Choroid plexus epithelial cell (primary cell): Measurements from ENCODE around the gene MRC2.

ENCODE experiments used
- DNase-seq: peaks from one replicate; pipeline ENCODE4 v3.0.0-alpha.2; 2010; ENCODE audit warnings: low read depth
- H3K4me3 ChIP-seq: 2 replicates; pipeline ENCODE4 v1.5.1; 2011; ENCODE audit warnings: low read depth, mild to moderate bottlenecking, control low read depth, low read length, moderate library complexity
- TF ChIP-seq, protein P1 (sequence below): conservative IDR thresholded peaks from 2 replicates; pipeline ENCODE4 v1.5.1; 2011; ENCODE audit warnings: low read depth, mild to moderate bottlenecking, control low read depth, inconsistent platforms, low read length, moderate library complexity

Gene MRC2

DNA sequence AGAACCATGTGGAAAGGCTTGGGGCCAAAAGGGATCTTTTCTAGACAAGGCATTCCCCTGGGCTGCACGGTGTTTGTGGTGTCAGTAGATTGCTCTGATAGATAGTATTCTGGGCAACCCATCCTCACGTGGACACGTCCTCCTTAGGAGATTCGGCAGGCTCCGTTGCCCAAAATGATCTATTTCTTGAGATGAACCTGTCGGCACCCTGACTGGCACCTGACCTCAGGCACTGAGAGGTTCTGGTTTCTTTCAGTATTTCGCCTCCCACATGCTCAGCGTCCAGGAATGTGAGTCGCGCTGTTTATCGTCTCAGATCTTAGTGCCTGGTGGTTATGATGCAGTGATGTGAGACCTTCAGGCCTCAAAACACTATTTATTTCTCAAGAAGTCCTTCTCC lies 91.0 kb downstream of the MRC2 start:
- peak; percentile 75 for DNase-seq
- TF ChIP-seq, protein P1, sequence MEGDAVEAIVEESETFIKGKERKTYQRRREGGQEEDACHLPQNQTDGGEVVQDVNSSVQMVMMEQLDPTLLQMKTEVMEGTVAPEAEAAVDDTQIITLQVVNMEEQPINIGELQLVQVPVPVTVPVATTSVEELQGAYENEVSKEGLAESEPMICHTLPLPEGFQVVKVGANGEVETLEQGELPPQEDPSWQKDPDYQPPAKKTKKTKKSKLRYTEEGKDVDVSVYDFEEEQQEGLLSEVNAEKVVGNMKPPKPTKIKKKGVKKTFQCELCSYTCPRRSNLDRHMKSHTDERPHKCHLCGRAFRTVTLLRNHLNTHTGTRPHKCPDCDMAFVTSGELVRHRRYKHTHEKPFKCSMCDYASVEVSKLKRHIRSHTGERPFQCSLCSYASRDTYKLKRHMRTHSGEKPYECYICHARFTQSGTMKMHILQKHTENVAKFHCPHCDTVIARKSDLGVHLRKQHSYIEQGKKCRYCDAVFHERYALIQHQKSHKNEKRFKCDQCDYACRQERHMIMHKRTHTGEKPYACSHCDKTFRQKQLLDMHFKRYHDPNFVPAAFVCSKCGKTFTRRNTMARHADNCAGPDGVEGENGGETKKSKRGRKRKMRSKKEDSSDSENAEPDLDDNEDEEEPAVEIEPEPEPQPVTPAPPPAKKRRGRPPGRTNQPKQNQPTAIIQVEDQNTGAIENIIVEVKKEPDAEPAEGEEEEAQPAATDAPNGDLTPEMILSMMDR = no peak
- H3K4me3 ChIP-seq = no peak overlapping the region

DNA sequence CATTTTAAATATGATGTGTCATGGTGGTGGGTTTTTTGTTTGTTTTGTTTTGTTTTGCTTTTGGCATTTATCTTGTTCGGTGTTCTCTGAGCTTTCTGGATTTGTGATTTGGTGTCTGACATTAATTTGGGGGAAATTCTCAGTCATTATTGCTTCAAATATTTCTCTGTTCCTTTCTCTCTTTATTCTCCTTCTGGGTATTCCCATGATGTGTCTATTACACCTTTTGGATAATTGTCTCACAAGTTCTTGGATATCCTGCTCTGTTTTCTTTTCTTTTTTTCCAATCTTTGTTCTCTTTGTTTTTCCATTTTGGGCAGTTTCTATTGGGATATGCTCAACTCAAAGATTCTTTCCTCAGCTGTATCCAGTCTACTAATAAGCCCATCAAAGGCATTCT lies 92.1 kb downstream of the MRC2 start:
- no peak for DNase-seq
- TF ChIP-seq, protein P1 = no peak
- no peak overlapping the region for H3K4me3 ChIP-seq

DNA sequence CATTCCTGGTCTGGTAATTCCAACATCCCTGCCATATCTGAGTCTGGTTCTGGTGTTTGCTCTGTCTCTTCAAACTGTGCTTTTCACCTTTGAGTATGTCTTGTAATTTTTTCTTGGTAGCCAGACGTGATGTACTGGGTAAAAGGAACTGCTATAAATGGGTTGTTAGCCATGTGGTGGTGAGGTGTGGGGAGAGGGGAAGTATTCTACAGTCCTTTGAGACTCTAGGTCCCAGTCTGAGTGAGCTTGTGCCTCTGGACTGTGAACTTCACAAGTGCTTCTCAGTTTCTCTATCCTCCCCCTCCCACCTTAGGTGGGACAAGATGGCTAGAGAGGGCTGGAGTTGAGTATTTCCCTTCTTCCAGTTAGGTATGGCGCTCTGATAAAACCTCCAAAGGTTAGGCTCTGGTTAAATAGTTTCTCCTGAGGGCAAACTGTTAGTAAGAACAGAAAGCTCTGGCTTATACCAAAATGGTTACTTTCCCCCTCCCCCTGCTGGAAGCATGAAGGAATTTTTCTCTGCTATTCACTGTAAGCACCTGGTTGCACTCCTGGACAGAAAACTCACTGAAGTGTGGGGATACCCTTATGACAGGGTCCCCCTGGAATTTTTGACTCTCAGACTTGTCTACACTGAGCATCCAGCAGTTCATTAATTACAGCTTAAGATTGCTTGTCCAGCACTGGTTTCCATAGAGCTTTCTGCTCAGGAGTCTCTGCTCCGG lies 92.8 kb downstream of the MRC2 start:
- DNase-seq = no peak
- no peak overlapping the region for H3K4me3 ChIP-seq
- TF ChIP-seq, protein P1 = peak; percentile 52

DNA sequence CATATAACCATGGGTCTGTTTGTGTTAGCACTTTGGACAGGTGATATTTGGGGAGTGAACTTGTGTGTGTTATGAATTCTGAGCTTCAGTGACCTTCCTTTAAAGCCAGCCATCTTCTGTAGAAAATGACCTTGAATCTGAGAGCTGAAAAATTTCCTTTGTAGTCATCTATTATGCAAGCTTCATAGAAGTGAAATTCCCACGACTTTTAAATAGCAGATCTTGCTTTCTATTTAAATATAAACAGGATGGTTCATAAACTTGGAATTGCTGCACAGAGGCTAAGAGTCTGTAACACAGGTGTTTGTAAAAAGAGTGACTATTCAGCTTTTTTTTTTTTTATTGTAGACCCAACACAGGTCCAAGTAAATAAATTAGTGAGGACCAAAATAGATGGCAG lies 95.2 kb downstream of the MRC2 start:
- DNase-seq = no peak
- H3K4me3 ChIP-seq = no peak overlapping the region
- TF ChIP-seq, protein P1 = no peak

DNA sequence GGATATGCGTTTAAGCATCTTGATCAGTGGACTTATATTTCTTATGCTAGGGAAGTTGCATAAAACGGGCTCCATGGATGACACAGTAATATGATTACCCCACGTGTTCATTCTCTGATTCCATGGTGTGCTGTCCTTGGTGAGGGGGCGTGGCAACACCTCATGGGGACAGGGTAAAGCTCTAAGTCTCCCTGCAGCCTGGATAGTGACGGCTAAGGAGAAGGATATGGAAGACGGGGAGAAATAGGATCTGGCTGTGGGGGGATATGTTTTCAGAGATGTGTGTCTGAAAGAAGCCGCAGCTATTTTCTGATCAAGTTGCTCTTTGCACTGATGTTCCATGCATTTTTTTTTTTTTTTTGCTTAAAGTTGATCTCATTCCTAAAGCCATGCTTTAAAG lies 96.4 kb downstream of the MRC2 start:
- TF ChIP-seq, protein P1 = no peak
- no peak for DNase-seq
- H3K4me3 ChIP-seq = no peak overlapping the region

DNA sequence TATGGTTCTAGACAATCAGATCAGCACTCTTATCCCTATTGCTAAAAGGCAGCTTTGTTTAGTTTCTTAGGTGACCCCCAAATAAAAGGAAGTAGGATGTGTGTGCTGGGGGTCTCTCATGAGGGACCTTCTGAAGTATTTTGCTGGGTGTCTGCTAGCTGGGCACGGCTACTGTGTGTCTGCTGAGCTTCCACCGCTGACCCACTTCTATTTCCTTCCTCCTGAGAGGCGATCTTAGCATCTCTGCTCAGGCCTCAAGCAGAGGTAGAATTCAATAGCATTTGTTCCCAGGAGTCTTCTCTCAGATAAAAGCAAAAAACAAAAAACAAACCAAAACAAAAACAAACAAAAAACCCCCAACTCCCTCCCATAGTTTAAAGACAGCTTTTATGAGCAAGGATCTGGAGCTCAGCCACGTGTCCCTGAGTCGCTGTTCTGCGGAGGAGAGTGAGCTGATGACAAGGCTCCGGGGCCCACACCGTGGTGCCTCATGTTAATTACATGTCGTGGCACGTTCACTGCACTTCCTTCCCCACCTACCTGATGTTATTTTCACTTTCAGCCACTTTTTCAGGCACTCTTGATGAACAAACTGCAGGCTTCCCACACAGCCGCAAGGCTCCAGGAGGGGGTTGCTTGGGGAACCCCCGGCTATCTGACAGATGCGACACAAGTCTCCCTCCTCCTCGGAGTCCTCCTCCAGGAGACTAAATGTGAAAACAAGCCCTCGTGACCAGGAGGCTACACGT lies 97.1 kb downstream of the MRC2 start:
- TF ChIP-seq, protein P1 = no peak
- no peak overlapping the region for H3K4me3 ChIP-seq
- DNase-seq = no peak

DNA sequence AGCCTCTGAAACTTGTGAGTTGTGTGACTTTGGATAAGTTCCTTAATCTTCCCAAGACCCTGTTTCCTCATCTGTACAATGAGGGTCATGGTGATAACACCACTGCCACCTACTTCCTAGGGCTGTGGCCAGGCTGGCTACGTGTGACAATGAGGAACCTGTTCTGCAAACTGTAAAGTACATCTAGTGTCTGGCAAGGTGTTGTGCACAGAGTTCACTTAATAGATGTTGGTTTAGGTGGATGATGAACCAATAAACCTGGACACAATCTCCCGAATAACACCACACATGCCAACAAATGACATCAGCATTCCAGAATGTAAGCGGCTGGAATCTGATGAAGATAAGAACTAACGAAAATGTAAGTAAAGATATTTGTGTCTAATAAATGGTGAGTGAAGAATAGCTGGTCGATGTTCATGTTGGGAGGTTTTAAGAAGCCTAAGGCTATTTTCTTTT lies 98.3 kb downstream of the MRC2 start:
- H3K4me3 ChIP-seq = no peak overlapping the region
- peak; percentile 71 for DNase-seq
- TF ChIP-seq, protein P1 = no peak
